Vagina (tissue), 2 donors: ENCODE data around the gene URAD.

Experiments
- POLR2AphosphoS5 ChIP-seq, 2 donors: sonication (generic); formaldehyde crosslinking; IDR thresholded peaks; one replicate each; pipeline ENCODE4 v1.9.0; 2017; ENCODE audit warnings: antibody characterized with exemption in 2 of 2, mild to moderate bottlenecking in 2 of 2, low read depth in 1 of 2; ENCODE audit not compliant: insufficient read depth in 1 of 2
- TF ChIP-seq, protein P1 (sequence below), 3 experiments: fragments of 450-650 bp in 2 of 3; fragments of 200-600 bp in 1 of 3; sonication (generic) in 1 of 3; IDR thresholded peaks; one replicate each; pipeline ENCODE4 v1.5.1; 2017 to 2019; ENCODE audit warnings: antibody characterized with exemption in 3 of 3, mild to moderate bottlenecking in 2 of 3, moderate library complexity in 2 of 3

DNA sequence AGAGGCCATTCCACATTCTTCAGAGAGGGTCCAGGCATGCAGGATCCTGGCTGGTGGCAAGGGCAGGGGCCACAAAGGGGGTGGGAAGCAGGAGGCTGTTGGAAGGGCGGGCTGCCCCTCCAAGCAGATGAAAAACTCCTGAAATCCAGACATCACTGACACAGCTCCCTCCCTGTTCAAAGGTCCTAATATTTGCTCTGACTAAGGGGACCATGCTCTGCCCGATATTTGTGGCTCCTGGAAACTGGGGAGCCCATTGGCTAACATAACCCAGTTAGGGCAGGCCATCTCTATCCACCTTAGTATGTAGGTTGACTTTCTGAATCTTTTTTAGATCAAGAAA lies 16.0 kb downstream of the URAD start:
- TF ChIP-seq, protein P1, sequence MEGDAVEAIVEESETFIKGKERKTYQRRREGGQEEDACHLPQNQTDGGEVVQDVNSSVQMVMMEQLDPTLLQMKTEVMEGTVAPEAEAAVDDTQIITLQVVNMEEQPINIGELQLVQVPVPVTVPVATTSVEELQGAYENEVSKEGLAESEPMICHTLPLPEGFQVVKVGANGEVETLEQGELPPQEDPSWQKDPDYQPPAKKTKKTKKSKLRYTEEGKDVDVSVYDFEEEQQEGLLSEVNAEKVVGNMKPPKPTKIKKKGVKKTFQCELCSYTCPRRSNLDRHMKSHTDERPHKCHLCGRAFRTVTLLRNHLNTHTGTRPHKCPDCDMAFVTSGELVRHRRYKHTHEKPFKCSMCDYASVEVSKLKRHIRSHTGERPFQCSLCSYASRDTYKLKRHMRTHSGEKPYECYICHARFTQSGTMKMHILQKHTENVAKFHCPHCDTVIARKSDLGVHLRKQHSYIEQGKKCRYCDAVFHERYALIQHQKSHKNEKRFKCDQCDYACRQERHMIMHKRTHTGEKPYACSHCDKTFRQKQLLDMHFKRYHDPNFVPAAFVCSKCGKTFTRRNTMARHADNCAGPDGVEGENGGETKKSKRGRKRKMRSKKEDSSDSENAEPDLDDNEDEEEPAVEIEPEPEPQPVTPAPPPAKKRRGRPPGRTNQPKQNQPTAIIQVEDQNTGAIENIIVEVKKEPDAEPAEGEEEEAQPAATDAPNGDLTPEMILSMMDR (IDR thresholded peaks at IDR 0.05), result no peak
- TF ChIP-seq POLR2AphosphoS5 (IDR thresholded peaks at IDR 0.05; ENCODE audit: insufficient read depth in 1 of 2, low read depth in 1 of 2), result no peak
